Activated T-cell treated with anti-CD3 and anti-CD28 coated beads for 24 hours (primary cell): ENCODE data around the gene PLD2.

Source experiments
- DNase-seq: peaks from one replicate; pipeline ENCODE4 v3.0.0-alpha.2; 2020; ENCODE audit warnings: low read depth

The PLD2 gene

GRCh38 chr17:4806777-4807604, at the start of gene PLD2:
TSS of gene PLD2 (plus strand) at chr17:4807152. CDS start at chr17:4807773, 621 bp downstream.
- peak; percentile 80 for DNase-seq

- DNase-seq, result no peak
These were observed 47.1 kb upstream of the PLD2 start for GRCh38 chr17:4759776-4760236.

GRCh38 chr17:4764595-4764994, 42.4 kb upstream of the PLD2 start:
- DNase-seq, result no peak

GRCh38 chr17:4766201-4766600, 40.8 kb upstream of the PLD2 start:
- no peak for DNase-seq

- no peak for DNase-seq
These were observed 40.2 kb upstream of the PLD2 start for GRCh38 chr17:4766723-4767122.

GRCh38 chr17:4768298-4768697, 38.7 kb upstream of the PLD2 start:
- DNase-seq, result no peak

- no peak for DNase-seq
These were observed 37.3 kb upstream of the PLD2 start for GRCh38 chr17:4769628-4770027.

GRCh38 chr17:4771519-4772234, 35.3 kb upstream of the PLD2 start, which contains the start of gene TM4SF5:
TSS of gene TM4SF5 (plus strand) at chr17:4771886. CDS start at chr17:4771923, 37 bp downstream.
- no peak for DNase-seq

- no peak for DNase-seq
These were observed 34.7 kb upstream of the PLD2 start for GRCh38 chr17:4772235-4772613.

- no peak for DNase-seq
These were observed 28.8 kb upstream of the PLD2 start for GRCh38 chr17:4777969-4778760.

- no peak for DNase-seq
These were observed 26.5 kb upstream of the PLD2 start for GRCh38 chr17:4780325-4780955.

- DNase-seq, result no peak
These were observed 24.3 kb upstream of the PLD2 start for GRCh38 chr17:4782652-4783051.

- no peak for DNase-seq
These were observed 21.4 kb upstream of the PLD2 start for GRCh38 chr17:4785311-4786105.

GRCh38 chr17:4786106-4786511, 20.8 kb upstream of the PLD2 start, which contains the start of gene VMO1:
TSS of gene VMO1 (minus strand) at chr17:4786364. CDS start at chr17:4786352, 12 bp downstream.
- DNase-seq, result no peak

GRCh38 chr17:4786516-4786915, 20.4 kb upstream of the PLD2 start:
- DNase-seq, result no peak

- DNase-seq, result no peak
These were observed 18.7 kb upstream of the PLD2 start for GRCh38 chr17:4788159-4788806.

- no peak for DNase-seq
These were observed 17.9 kb upstream of the PLD2 start, which contains the start of gene GLTPD2 for GRCh38 chr17:4788807-4789700. TSS of gene GLTPD2 (plus strand) at chr17:4788964. CDS start at chr17:4789012, 48 bp downstream.

- no peak for DNase-seq
These were observed 17.3 kb upstream of the PLD2 start for GRCh38 chr17:4789701-4789950.

GRCh38 chr17:4789951-4790704, 16.8 kb upstream of the PLD2 start:
- peak; percentile 72 for DNase-seq
